ENCODE results near the gene SH3D19.

DNA sequence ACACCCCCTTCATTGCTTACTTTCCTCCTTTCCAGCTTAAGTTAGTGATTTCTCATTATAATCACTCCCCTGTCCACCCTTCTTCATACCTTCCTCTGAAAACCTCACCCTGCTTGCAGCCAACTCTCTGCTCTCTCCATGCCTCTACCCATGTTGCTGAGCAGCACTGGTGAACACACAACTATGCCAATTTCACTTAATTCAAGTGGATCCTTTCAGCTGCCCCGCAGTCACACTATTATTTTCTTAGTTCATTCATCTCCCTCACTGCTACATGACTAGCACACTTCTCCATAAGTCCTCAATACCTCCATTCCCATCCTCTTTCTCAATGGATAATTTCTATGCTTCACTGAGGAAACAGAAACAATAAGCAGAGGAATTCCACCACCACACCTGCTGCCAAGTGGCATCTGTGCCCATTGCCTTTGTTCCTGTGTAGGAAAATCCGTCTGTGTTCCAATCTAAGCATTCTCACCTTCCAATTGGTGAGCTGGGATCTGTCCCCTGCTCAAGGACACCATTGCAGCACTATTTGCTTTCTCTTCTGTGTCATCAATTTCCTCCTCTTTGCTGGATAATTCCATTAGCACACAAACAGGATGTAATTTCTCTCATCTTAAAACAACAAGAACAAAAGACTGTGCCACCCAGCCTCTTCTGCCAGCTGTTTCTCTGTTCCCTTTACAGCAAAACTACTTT lies 73.7 kb downstream of the SH3D19 start:
- TF ChIP-seq, protein P1, sequence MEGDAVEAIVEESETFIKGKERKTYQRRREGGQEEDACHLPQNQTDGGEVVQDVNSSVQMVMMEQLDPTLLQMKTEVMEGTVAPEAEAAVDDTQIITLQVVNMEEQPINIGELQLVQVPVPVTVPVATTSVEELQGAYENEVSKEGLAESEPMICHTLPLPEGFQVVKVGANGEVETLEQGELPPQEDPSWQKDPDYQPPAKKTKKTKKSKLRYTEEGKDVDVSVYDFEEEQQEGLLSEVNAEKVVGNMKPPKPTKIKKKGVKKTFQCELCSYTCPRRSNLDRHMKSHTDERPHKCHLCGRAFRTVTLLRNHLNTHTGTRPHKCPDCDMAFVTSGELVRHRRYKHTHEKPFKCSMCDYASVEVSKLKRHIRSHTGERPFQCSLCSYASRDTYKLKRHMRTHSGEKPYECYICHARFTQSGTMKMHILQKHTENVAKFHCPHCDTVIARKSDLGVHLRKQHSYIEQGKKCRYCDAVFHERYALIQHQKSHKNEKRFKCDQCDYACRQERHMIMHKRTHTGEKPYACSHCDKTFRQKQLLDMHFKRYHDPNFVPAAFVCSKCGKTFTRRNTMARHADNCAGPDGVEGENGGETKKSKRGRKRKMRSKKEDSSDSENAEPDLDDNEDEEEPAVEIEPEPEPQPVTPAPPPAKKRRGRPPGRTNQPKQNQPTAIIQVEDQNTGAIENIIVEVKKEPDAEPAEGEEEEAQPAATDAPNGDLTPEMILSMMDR (IDR thresholded peaks at IDR 0.05; ENCODE audit: low read depth, low read length): no peak
- no peak for TF ChIP-seq EZH2phosphoT487 (IDR thresholded peaks at IDR 0.05; ENCODE audit: low read depth)

Data from OCI-LY3 (cell line).